GM12878 (cell line): Measurements from ENCODE around the gene SELENBP1. TPM values are rescaled to one million over a fixed set of nuclear protein-coding genes. Genes with fewer than 3 reads are reported as not detected.
A peak's percentile ranks its signal among the peaks of the same experiment; 100 is the strongest.

Experiments used
- ATAC-seq: fragments of 200-7000 bp; cut with Tn5 transposase; 3 replicates; pipeline ENCODE4 v1.9.1; 2020; ENCODE audit warnings: mild to moderate bottlenecking, moderate library complexity
- BruUV-seq: library from RNA; stranded (reverse); fragments of 400-500 nt; replicated peaks from 2 replicates; lab custom pipeline; 2021; lab: Mats Ljungman, UMichigan
- CTCF ChIA-PET: fragments of 300-600 bp; sonication (Branson Sonifier 250); formaldehyde crosslinking; extraction: SDS; loops from one replicate; lab custom pipeline; 2021; ENCODE audit warnings: inconsistent platforms; lab: Yijun Ruan, JAX
- POLR2A ChIA-PET: fragments of 350-600 bp; formaldehyde crosslinking; extraction: SDS; loops from one replicate; lab custom pipeline; 2021; ENCODE audit warnings: inconsistent platforms; lab: Charles Lee
- RAD21 ChIA-PET: fragments of 300-600 bp; sonication (Branson Sonifier 250); formaldehyde crosslinking; loops from one replicate; lab custom pipeline; 2023; ENCODE audit warnings: antibody characterized with exemption; ENCODE audit not compliant: unreplicated experiment; lab: Charles Lee
- SMC1A ChIA-PET: fragments of 300-600 bp; sonication (Branson Sonifier 250); formaldehyde crosslinking; loops from one replicate; lab custom pipeline; 2023; ENCODE audit not compliant: unreplicated experiment, uncharacterized antibody; lab: Charles Lee
- DNase-seq: peaks from one replicate; pipeline ENCODE4 v3.0.0-alpha.2; 2011; ENCODE audit warnings: low read depth, low spot score
- FAIRE-seq: peaks from 3 replicates; lab custom pipeline; 2011; peaks lifted over from hg19 to GRCh38; lab: Jason Lieb, UNC
- H2AFZ ChIP-seq: 2 replicates; pipeline ENCODE4 v1.6.0; 2011; ENCODE audit warnings: low read depth, low read length, control low read depth; ENCODE audit not compliant: control insufficient read depth
- H3K27ac ChIP-seq: 2 replicates; pipeline ENCODE4 v1.5.1; 2011; ENCODE audit warnings: control low read depth; ENCODE audit not compliant: control insufficient read depth, insufficient read depth
- H3K27me3 ChIP-seq, 2 experiments: replicated peaks in 1 of 2; 2 replicates each; pipeline versions ENCODE4 v1.6.0 to v1.6.1; 2011; ENCODE audit warnings: low read length in 1 of 2; ENCODE audit not compliant: control insufficient read depth in 2 of 2, insufficient read depth in 2 of 2
- H3K36me3 ChIP-seq, 2 experiments: 2 replicates each; pipeline ENCODE4 v1.5.1; 2011; ENCODE audit warnings: low read length in 1 of 2; ENCODE audit not compliant: control insufficient read depth in 2 of 2, insufficient read depth in 2 of 2
- H3K4me1 ChIP-seq: 2 replicates; pipeline ENCODE4 v1.6.1; 2011; ENCODE audit warnings: mild to moderate bottlenecking, low read length, moderate library complexity, mixed read lengths; ENCODE audit not compliant: control insufficient read depth, insufficient read depth
- H3K4me2 ChIP-seq: 2 replicates; pipeline ENCODE4 v1.6.0; 2011; ENCODE audit warnings: control low read depth; ENCODE audit not compliant: control insufficient read depth, insufficient read depth
- H3K4me3 ChIP-seq: fragments of 200-600 bp; sonication (generic); 2 replicates; pipeline ENCODE4 v1.5.1; 2016
- H3K79me2 ChIP-seq: 2 replicates; pipeline ENCODE4 v1.6.0; 2011; ENCODE audit warnings: low read length; ENCODE audit not compliant: control insufficient read depth, insufficient read depth
- H3K9ac ChIP-seq: 2 replicates; pipeline ENCODE4 v1.8.0; 2011; ENCODE audit warnings: low read length, control low read depth, mixed read lengths; ENCODE audit not compliant: control insufficient read depth, insufficient read depth
- H3K9me3 ChIP-seq: replicated peaks from 3 replicates; pipeline ENCODE4 v1.5.1; 2011; ENCODE audit warnings: mild to moderate bottlenecking, low read length; ENCODE audit not compliant: control insufficient read depth, insufficient read depth
- H4K20me1 ChIP-seq: 2 replicates; pipeline ENCODE4 v1.6.0; 2011; ENCODE audit not compliant: control insufficient read depth, insufficient read depth
- ATF7 ChIP-seq: fragments of 450-650 bp; IDR thresholded peaks from 2 replicates; pipeline ENCODE4 v1.6.1; 2016; ENCODE audit warnings: low read depth, mild to moderate bottlenecking
- CHD2 ChIP-seq: IDR thresholded peaks from 2 replicates; pipeline ENCODE4 v1.6.1; 2011; ENCODE audit warnings: low read depth, low read length, improper control_type of control experiment, borderline replicate concordance
- CHD4 ChIP-seq: fragments of 200-600 bp; sonication (generic); IDR thresholded peaks from 2 replicates; pipeline ENCODE4 v1.6.1; 2016; ENCODE audit warnings: mild to moderate bottlenecking
- NRF1 ChIP-seq: conservative IDR thresholded peaks from 2 replicates; pipeline ENCODE4 v1.6.1; 2011; ENCODE audit warnings: mild to moderate bottlenecking, low read depth, low read length, improper control_type of control experiment
- SPI1 ChIP-seq: IDR thresholded peaks from 2 replicates; pipeline ENCODE4 v1.6.1; 2011; ENCODE audit warnings: low read depth, mild to moderate bottlenecking, low read length, moderate library complexity, borderline replicate concordance; ENCODE audit not compliant: insufficient read depth
- WGBS: methylation state at CpG from one replicate; pipeline ENCODE4 v1.1.6; 2016; ENCODE audit warnings: low lambda C conversion rate; ENCODE audit not compliant: insufficient replicate concordance, insufficient coverage; ENCODE audit errors: missing lambda C conversion rate; 5-methylcytosine and 5-hydroxymethylcytosine counted together
- in situ Hi-C: fragments of 300-500 bp; cut with MboI; formaldehyde crosslinking; loops from 9 replicates; pipeline ENCODE4 v1.14.3; 2018; ENCODE audit warnings: mixed read lengths
- intact Hi-C: fragments of 100-400 bp; cut with micrococcal nuclease; formaldehyde crosslinking; loops from one replicate; pipeline ENCODE4 v1.14.2; 2022; ENCODE audit not compliant: unreplicated experiment
- polyA plus RNA-seq, 11 experiments: library from polyadenylated mRNA; depleted of rRNA in 4 of 11; unstranded in 6 of 11; stranded (reverse) in 5 of 11; fragments of >200 nt; fragmentation: Nextera tagmentation in 4 of 11; fragmentation: Illumina TruSeq in 1 of 11; extraction: Ambion mirVana in 4 of 11; extraction: Trizol in 1 of 11; gene quantifications; 1 replicate in 1 of 11; 2 replicates in 10 of 11; pipeline versions ENCODE4 v1.2.1 to v1.2.3, GENCODE V29; 2011 to 2016; ENCODE audit warnings: inconsistent platforms in 2 of 11, missing spikeins in 2 of 11, low read depth in 1 of 11
- total RNA-seq, 4 experiments: library from RNA; depleted of rRNA in 3 of 4; stranded (reverse); fragments of >200 nt in 3 of 4; fragmentation: Illumina TruSeq in 1 of 4; extraction: Trizol in 1 of 4; gene quantifications; 2 replicates each; pipeline versions ENCODE4 v1.2.1 to v1.2.3, GENCODE V29; 2013 to 2021
- TF ChIP-seq, protein P1 (sequence below): fragments of 450-650 bp; IDR thresholded peaks from 2 replicates; pipeline ENCODE4 v1.6.1; 2018; ENCODE audit warnings: borderline replicate concordance, mild to moderate bottlenecking; ENCODE audit not compliant: partially characterized antibody

Gene SELENBP1
- total and polyA plus RNA-seq, 10 of the 15 experiments (the other 5 are each of a cell fraction or from before 2014, with no cell fraction given): 0.41 TPM; not detected in 9

DNA sequence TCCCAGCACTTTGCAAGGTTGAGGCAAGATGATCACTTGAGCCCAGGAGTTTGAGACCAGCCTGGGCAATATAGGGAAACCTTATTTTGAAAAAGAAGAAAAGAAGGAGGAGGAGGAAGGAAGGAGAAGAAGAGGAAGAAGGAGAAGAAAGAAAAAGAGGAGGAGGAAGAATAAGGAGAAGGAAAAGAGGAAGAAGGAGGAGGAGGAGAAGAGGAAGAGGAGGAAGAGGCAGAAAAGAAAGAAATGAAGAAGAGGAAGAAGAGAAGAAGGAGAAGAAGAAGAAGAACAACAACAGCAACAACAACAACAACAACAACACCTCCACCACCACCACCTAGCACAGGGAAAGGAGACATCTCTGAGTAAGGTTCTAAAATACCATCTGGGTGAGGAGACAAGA, 10.6 kb downstream of the SELENBP1 start:
- SMC1A ChIA-PET: no interaction called here
- in situ Hi-C loops (no loop called here), intact Hi-C loops (no loop called here)
- H3K9me3 ChIP-seq: peaks cover 7% of the 10 kb centered on the region
- no peak overlapping the region for H3K9ac ChIP-seq
- FAIRE-seq: no peak
- CTCF ChIA-PET: no interaction called here
- POLR2A ChIA-PET: no interaction called here
- RAD21 ChIA-PET: no interaction called here
- no peak overlapping the region for H3K4me3 ChIP-seq
- H3K4me2 ChIP-seq: no peak overlapping the region
- ATAC-seq: no peak
- H3K79me2 ChIP-seq: no peaks in the 10 kb centered on the region
- TF ChIP-seq, protein P1, sequence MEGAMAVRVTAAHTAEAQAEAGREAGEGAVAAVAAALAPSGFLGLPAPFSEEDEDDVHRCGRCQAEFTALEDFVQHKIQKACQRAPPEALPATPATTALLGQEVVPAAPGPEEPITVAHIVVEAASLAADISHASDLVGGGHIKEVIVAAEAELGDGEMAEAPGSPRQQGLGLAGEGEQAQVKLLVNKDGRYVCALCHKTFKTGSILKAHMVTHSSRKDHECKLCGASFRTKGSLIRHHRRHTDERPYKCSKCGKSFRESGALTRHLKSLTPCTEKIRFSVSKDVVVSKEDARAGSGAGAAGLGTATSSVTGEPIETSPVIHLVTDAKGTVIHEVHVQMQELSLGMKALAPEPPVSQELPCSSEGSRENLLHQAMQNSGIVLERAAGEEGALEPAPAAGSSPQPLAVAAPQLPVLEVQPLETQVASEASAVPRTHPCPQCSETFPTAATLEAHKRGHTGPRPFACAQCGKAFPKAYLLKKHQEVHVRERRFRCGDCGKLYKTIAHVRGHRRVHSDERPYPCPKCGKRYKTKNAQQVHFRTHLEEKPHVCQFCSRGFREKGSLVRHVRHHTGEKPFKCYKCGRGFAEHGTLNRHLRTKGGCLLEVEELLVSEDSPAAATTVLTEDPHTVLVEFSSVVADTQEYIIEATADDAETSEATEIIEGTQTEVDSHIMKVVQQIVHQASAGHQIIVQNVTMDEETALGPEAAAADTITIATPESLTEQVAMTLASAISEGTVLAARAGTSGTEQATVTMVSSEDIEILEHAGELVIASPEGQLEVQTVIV: no peak
- no peak for TF ChIP-seq CHD4
- no peak for TF ChIP-seq ATF7
- no peaks in the 10 kb centered on the region for H4K20me1 ChIP-seq
- H3K27ac ChIP-seq: no peak overlapping the region
- no peak for DNase-seq
- no peaks in the 10 kb centered on the region for H3K36me3 ChIP-seq
- BruUV-seq: no TSS peak
- H2AFZ ChIP-seq: no peak overlapping the region
- H3K4me1 ChIP-seq: no peaks in the 10 kb centered on the region
- H3K27me3 ChIP-seq: no peaks in the 10 kb centered on the region

DNA sequence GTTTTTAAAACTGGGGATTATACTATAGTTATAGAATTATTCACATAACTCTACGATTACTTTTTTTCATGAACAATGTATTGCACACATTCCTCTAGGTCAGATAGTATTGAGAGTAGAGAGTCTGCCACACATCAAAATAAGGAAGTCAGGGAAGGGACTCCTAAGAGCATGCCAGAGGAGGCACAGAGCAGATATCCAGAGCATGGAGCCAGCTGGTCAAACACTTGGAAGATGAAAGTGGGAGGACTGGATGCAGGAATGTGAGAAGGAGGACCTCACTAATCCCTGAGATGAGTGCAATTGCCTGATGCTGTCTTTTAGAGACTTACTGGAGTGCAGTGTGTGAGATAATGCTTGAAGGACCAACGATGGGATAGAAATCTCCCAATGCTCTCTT, 15.8 kb downstream of the SELENBP1 start:
- Histone ChIP-seq H3K79me2 (no peaks in the 10 kb centered on the region), H3K36me3 (no peaks in the 10 kb centered on the region), H3K4me2 (no peak overlapping the region), H3K9me3 (no peaks in the 10 kb centered on the region; the same call in 2 of the 3 replicates), H3K9ac (no peak overlapping the region), H4K20me1 (no peaks in the 10 kb centered on the region)
- DNase-seq: no peak
- intact Hi-C loops (no loop called here), in situ Hi-C loops (no loop called here)
- ATAC-seq: no peak
- TF ChIP-seq SPI1 (peak; percentile 15; the same call in 1 of the 2 replicates), CHD2 (no peak), NRF1 (no peak)
- TF ChIP-seq, all 136 proteins: peak for 1
- no peaks in the 10 kb centered on the region for H3K27me3 ChIP-seq
- 57% methylated on average over 2 of the region's 2 CpGs for WGBS
- no peaks in the 10 kb centered on the region for H3K4me1 ChIP-seq
- SMC1A ChIA-PET: interaction anchor here (1.0 kb wide), 1 partner anchor 24 kb away, joined by 3 read pairs; no protein-coding TSS in a partner anchor
- BruUV-seq: no TSS peak
- CTCF ChIA-PET: interaction anchor here (2.3 to 4.1 kb wide), 2 partner anchors 16 to 29 kb away, joined by 9 to 18 read pairs; partner anchors contain the start of gene PI4KB
- no peak overlapping the region for H2AFZ ChIP-seq
- no peak overlapping the region for H3K4me3 ChIP-seq
- RAD21 ChIA-PET: no interaction called here
- POLR2A ChIA-PET: interaction anchor here (1.1 kb wide), 1 partner anchor 16 kb away, joined by 3 read pairs; no protein-coding TSS in a partner anchor
- FAIRE-seq: no peak
- H3K27ac ChIP-seq: no peak overlapping the region
